Esophagus squamous epithelium (tissue), 4 donors: ENCODE measurements around the gene ATP6V1E1.
"Not testable (repeated sequence)": the region's sequence is repeated elsewhere in the genome, so short reads cannot be mapped to it uniquely, and the experiment has no call there.

Experiments used
- POLR2A ChIP-seq, 4 donors: fragments of 450-650 bp; IDR thresholded peaks; one replicate each; pipeline ENCODE4 v1.6.1; 2017; ENCODE audit warnings: antibody characterized with exemption in 4 of 4, mild to moderate bottlenecking in 4 of 4, moderate library complexity in 3 of 4
- TF ChIP-seq, protein P1 (sequence below), 6 experiments: fragments of 450-650 bp in 4 of 6; fragments of 200-600 bp in 2 of 6; sonication (generic) in 2 of 6; IDR thresholded peaks; one replicate each; pipeline ENCODE4 v1.5.1; 2016 to 2019; ENCODE audit warnings: antibody characterized with exemption in 6 of 6, mild to moderate bottlenecking in 4 of 6, moderate library complexity in 4 of 6

DNA sequence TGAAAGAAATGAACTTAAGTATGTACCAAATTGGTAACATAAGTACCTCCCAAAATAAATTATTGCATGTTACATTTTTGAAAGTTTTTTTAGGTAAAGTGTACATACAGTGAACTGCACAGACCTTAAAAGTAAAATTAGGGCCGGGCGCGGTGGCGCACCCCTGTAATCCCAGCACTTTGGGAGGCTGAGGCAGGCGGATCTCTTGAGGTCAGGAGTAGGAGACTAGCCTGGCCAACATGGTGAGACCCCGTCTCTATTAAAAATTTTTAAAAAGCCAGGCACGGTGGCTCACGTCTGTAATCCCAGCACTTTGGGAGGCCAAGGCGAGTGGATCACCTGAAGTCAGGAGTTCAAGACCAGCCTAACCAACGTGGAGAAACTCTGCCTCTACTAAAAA lies 8.3 kb upstream of the ATP6V1E1 start:
- TF ChIP-seq POLR2A (IDR thresholded peaks at IDR 0.05): not testable (repeated sequence)
- TF ChIP-seq, protein P1, sequence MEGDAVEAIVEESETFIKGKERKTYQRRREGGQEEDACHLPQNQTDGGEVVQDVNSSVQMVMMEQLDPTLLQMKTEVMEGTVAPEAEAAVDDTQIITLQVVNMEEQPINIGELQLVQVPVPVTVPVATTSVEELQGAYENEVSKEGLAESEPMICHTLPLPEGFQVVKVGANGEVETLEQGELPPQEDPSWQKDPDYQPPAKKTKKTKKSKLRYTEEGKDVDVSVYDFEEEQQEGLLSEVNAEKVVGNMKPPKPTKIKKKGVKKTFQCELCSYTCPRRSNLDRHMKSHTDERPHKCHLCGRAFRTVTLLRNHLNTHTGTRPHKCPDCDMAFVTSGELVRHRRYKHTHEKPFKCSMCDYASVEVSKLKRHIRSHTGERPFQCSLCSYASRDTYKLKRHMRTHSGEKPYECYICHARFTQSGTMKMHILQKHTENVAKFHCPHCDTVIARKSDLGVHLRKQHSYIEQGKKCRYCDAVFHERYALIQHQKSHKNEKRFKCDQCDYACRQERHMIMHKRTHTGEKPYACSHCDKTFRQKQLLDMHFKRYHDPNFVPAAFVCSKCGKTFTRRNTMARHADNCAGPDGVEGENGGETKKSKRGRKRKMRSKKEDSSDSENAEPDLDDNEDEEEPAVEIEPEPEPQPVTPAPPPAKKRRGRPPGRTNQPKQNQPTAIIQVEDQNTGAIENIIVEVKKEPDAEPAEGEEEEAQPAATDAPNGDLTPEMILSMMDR (IDR thresholded peaks at IDR 0.05): not testable (repeated sequence)
